ENCODE results near the gene MED13L.

DNA sequence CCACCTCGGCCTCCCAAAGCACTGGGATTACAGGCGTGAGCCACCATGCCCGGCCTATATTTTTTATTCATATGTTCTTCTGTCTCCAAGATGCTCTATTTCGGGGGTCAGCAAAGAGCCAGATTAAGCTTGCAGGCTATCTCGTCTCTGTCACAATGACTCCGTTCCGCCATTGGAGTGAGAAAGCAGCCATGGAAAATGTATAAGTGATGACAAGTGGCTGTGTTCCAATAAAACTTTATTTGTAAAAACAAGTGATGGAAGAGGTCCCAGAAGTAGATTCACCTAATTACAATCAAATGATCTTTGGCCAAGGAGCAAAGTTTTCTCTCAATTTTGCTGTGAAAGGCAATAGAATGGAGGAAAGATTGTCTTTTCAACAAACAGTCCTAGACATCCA lies 342.6 kb downstream of the MED13L start:
- TF ChIP-seq, protein P1, sequence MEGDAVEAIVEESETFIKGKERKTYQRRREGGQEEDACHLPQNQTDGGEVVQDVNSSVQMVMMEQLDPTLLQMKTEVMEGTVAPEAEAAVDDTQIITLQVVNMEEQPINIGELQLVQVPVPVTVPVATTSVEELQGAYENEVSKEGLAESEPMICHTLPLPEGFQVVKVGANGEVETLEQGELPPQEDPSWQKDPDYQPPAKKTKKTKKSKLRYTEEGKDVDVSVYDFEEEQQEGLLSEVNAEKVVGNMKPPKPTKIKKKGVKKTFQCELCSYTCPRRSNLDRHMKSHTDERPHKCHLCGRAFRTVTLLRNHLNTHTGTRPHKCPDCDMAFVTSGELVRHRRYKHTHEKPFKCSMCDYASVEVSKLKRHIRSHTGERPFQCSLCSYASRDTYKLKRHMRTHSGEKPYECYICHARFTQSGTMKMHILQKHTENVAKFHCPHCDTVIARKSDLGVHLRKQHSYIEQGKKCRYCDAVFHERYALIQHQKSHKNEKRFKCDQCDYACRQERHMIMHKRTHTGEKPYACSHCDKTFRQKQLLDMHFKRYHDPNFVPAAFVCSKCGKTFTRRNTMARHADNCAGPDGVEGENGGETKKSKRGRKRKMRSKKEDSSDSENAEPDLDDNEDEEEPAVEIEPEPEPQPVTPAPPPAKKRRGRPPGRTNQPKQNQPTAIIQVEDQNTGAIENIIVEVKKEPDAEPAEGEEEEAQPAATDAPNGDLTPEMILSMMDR (IDR thresholded peaks at IDR 0.05): no peak
- no peak for TF ChIP-seq POLR2A (IDR thresholded peaks at IDR 0.05)

All from thyroid gland (tissue), 4 donors.